ENCODE measurements around the gene NPFFR2. TPM values are rescaled to one million over a fixed set of nuclear protein-coding genes. Genes with fewer than 3 reads are reported as not detected.

NPFFR2 gene
- total and polyA plus RNA-seq, 9 of the 15 experiments (the other 6 are each of a cell fraction or from before 2014, with no cell fraction given), result 0.15 to 0.98 (median 0.48) TPM

DNA sequence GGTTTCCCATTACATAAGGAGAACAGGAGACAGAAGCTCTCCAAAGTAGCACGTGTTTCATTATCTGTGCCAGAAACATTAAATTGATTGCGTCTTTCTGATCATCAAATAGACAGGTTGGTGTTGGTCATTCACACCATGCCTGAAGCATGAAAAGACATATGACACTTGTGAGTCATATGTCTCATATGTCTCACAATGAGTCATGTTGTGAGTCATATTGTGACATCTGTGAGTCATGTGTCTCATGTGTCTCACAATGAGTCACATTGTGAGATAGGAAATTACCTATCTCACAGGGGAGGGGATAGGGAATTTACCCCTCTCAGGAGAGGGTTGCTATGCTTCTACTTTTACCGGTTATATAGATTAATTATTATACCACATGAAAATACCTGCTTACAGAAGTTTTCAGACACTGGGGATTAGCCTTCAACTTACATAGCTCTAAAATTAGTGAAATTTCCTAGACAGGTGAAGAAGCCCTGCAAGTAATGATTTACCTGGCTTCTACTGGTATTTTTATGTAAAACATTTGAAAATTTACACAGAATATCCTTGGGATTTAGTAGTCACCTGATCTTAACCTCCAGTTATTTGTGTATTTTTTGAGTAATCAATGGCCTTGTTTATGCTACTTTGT is 80.8 kb downstream of the NPFFR2 start (continued):
- no peak for TF ChIP-seq NBN (IDR thresholded peaks at IDR 0.05; ENCODE audit: low read depth)
- TF ChIP-seq ZNF444 (CRISPR knock-in tag; IDR thresholded peaks at IDR 0.05), result no peak
- no peak for TF ChIP-seq ZNF584 (CRISPR knock-in tag; IDR thresholded peaks at IDR 0.05; ENCODE audit: low read depth)
- TF ChIP-seq ZFP91 (CRISPR knock-in tag; IDR thresholded peaks at IDR 0.05), result no peak
- no peak for TF ChIP-seq YY1 (IDR thresholded peaks at IDR 0.05; ENCODE audit: borderline replicate concordance in 1 of 3, control insufficient read depth in 1 of 3, extremely low read depth in 1 of 3, insufficient read depth in 3 of 3, insufficient read length in 1 of 3, insufficient replicate concordance in 2 of 3, low read depth in 1 of 3, low read length in 2 of 3)
- TF ChIP-seq CC2D1A (IDR thresholded peaks at IDR 0.05), result no peak
- no peak for TF ChIP-seq ZZZ3 (IDR thresholded peaks at IDR 0.05)
- no peak for TF ChIP-seq HMG20B (CRISPR knock-in tag; IDR thresholded peaks at IDR 0.05)
- TF ChIP-seq WHSC1 (IDR thresholded peaks at IDR 0.05; ENCODE audit: low read length), result no peak
- no peak for TF ChIP-seq ZNF212 (CRISPR knock-in tag; IDR thresholded peaks at IDR 0.05)
- TF ChIP-seq JUNB (CRISPR knock-in tag; conservative IDR thresholded peaks at IDR 0.05), result peak; percentile 98
- TF ChIP-seq ZNF224 (CRISPR knock-in tag; IDR thresholded peaks at IDR 0.05), result no peak
- TF ChIP-seq RBM34 (IDR thresholded peaks at IDR 0.05; ENCODE audit: borderline replicate concordance, insufficient read depth, low read length), result no peak
- no peak for TF ChIP-seq DDX20 (tag; IDR thresholded peaks at IDR 0.05; ENCODE audit: low read depth)
- TF ChIP-seq ZNF280B (CRISPR knock-in tag; IDR thresholded peaks at IDR 0.05), result no peak
- no peak for TF ChIP-seq FOXP4 (CRISPR knock-in tag; IDR thresholded peaks at IDR 0.05; ENCODE audit: borderline replicate concordance)
- no peak for TF ChIP-seq HSF4 (CRISPR knock-in tag; IDR thresholded peaks at IDR 0.05; ENCODE audit: borderline replicate concordance)
- TF ChIP-seq CBFB (CRISPR knock-in tag; IDR thresholded peaks at IDR 0.05), result no peak
- TF ChIP-seq SRSF7 (optimal IDR thresholded peaks at IDR 0.05; ENCODE audit: low read depth, low read length), result no peak
- 0 out of 2 replicates have a peak, but pooled peaks have one; percentile 40 for TF ChIP-seq ETV1 (tag; conservative IDR thresholded peaks at IDR 0.05; ENCODE audit: low read depth)
- TF ChIP-seq GABPB1 (CRISPR knock-in tag; IDR thresholded peaks at IDR 0.05), result no peak
- TF ChIP-seq NR0B1 (IDR thresholded peaks at IDR 0.05; ENCODE audit: partially characterized antibody), result no peak
